GM21390 (cell line): ENCODE measurements around the gene GNLY.
A peak's percentile ranks its signal among the peaks of the same experiment; 100 is the strongest.

ENCODE experiments used
- ATAC-seq: cut with Tn5 transposase; IDR thresholded peaks from one replicate; pipeline ENCODE4 v1.9.1; 2021; ENCODE audit not compliant: unreplicated experiment

GNLY gene

DNA sequence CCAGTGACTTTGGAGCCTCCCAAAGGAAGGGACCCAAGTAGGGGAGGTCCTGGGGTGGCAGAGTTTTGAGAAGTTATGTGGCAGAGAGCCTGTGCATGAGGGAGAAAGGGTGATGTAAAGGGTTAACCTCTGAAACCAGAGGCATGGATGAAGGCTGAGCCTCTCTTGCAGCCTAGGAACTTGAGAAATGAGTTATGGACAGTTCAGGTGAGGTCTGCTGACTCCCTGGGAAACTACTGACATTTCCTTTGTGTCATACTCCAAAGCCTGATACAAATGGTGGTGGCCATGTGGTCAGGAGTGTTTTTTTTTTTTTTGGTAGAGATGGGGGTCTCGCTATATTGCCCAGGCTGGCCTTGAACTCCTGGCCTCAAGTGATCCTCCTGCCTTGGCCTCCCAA lies 12.4 kb upstream of the GNLY start:
- no peak for ATAC-seq

DNA sequence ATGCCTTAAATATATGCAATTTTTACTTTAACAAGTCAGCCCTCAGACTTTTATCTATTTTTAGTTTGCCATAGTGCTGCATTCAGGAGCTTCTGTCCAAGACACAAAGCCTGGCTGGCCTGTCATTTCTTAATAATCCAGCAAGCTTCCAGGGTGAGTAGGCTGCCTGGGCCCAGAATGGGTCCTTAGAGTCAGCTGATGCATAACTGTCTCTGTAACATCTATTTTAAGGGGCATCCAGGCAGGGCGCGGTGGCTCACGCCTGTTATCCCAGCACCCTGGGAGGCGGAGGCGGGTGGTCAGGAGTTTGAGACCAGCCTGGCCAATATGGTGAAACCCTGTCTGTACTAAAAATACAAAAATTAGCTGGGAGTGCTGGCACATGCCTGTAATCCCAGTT lies 11.8 kb upstream of the GNLY start:
- no peak for ATAC-seq

DNA sequence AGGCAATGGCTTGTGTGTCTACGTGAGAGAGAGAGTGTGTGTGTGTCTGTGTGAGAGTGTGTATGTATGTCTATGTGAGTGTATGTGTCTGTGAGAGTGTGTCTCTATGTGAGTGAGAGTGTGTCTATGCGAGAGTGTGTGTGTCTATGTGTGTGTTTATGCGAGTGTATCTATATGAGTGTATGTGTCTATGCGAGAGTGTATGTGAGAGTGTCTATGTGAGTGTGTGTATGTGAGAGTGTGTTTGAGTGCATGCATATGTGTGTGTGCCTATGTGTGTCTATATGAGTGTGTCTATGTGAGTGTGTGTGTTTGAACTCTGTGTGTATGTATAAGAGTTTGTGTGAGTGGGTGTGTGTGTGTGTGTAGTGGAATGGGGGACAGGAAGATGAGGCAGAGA lies 9.8 kb upstream of the GNLY start:
- ATAC-seq = no peak

DNA sequence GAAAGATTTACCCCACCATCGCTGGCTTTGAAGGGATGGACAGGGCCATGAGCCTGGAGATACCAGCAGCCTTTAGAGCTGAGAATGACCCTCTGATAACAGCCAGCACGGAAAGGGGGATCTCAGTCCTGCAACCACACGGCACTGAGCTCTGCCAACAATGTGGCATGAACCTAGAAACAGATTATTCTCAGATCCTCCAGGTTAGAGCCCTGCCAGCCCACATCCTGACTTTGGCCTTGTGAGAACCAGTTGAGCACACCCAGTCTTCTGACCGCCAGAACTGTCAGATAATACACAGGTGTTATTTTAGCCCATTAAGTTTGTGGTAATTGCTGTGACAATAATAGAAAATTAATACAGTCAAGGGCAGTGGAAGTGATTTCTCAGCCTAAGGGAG lies 9.4 kb upstream of the GNLY start:
- no peak for ATAC-seq

DNA sequence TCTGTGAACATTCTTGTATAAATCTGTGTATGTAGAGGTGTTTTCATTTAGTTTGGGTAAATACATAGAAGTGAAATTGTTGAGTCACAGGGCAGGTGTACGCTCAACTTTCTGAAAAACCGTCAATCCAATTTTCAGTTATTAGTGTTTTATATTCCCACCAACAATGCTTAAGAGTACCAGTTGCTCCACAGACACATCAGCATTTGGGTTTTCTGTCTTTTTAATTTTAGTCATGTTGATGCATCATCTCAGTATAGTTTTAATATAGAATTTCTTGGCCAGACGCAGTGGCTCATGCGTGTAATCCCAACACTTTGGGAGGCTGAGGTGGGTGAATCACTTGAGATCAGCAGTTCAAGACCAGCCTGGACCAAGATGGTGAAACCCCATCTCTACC lies 3.2 kb upstream of the GNLY start:
- ATAC-seq = no peak

DNA sequence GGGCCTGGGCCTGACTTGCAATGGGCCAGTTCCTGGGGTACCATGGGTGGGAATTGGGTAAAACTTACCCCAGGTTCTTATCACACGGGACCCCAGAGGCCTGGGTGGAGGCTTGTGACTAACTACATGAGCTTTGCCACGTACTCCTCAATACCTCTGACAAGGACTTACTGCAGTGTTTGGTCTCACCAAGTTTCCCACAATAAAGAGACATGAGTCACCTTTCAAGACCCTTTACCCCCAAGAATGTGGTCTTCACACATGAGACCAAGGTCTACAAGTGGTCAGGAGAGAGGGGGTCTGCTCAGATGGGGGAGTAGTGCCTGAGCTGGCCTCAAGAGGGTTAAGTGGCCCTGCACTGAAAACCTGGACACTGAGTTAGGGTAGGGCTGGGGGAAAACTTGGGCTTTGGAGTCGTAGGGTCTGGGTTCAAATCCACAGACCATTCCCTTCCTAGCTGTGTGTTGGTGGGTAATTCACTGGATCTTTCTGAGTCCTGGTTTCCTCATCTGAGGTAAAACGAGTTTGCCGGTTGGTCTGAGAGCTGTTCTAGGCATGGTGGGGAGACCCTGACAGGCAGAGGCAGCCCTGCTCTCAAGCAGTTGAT lies 2.0 kb upstream of the GNLY start:
- no peak for ATAC-seq

DNA sequence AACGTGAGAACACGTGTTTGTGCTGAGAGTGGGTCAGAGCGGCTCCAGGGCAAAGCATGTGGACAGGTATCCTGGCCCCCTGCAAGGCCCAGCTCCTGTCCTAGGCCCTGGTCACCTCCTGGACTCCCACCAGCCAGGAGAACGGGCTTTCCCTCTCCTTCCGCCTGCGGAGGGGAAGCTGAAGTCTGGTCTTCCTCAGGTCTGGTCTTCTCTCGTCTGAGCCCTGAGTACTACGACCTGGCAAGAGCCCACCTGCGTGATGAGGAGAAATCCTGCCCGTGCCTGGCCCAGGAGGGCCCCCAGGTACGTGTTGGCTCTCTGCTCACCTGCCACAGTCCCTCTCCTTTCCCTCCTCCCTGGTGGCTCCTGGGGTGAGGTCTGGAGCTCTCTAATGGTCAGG lies 963 bp downstream of the GNLY start:
- ATAC-seq = no peak

DNA sequence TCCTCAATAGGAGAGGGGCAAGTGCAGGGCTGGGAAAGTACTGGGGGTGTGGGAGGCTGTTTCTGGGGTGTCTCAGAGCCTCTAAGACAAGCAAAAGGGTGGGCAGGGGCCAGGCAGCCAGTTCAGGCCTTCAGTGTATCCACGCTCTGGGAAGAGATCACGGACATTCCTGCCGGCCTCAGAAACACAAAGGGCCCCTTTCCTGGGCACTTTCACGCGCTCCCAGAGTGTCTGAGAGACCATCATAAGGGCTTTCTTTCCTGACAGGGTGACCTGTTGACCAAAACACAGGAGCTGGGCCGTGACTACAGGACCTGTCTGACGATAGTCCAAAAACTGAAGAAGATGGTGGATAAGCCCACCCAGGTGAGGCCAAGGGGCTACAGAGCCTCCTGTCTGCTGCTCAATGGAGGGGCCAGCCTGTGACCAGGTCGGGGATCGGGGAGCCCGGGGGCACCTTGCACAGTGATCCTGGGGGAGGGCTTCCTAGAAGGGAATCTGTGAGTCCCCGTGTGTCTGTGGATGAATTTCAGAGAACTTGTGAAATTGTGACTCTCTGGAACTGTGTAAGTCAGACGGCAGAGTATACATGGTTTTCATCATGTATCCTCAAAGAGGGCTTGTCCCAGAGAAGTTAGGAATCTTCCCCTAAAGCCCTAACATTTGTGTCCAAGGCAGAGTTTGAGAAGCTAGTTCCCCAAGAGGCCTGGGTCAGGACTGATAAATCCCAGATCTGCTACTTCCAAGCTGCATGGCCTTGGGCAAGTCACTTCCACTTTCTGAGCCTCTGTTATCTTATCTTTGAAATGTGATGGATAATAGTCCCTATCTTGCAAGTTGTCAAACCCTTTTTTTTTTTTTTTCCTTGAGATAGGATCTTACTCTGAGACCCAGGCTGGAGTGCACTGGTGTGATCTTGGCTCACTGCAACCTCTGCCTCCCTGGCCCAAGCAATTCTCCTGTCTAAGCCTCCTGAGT lies 1.8 kb downstream of the GNLY start:
- ATAC-seq = no peak

DNA sequence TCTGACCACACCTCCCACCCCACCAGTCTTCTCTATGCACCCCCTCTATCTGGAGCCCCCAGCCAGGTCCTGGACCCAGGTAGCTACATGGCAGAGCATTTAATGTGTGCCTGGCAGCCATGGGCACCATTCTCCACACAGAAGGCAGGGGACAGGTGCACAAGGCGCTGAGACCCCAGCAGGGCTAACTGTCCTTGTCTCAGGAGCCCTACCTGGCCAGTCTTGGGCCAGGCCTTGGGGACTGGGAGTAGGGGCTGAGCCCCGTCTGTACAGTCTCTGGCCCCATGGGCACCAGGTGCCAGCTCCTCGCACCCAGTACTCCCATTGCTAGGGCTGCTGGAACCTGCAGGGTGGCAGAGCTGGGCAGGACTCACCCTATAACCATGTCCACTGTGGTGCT lies 2.9 kb downstream of the GNLY start:
- no peak for ATAC-seq

DNA sequence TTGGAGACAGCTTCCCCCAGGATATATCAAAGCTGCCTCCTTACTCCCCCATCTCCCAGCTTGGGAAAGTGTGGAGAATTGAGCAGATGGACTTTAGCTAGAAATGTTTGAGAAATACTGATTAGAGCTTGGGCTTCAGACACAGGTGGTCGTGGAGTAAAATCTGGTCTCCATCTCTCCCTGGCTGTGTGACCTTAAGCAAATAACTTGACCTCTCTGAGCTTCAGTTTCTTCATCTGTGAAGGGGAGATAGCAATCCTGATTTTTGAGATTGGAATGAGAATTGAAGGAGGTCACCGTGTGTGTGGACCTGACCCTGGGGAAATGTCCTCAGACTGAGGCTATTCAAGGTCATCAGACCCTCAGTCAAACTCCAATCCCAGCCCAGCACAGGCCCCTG lies 3.6 kb downstream of the GNLY start:
- ATAC-seq = no peak

DNA sequence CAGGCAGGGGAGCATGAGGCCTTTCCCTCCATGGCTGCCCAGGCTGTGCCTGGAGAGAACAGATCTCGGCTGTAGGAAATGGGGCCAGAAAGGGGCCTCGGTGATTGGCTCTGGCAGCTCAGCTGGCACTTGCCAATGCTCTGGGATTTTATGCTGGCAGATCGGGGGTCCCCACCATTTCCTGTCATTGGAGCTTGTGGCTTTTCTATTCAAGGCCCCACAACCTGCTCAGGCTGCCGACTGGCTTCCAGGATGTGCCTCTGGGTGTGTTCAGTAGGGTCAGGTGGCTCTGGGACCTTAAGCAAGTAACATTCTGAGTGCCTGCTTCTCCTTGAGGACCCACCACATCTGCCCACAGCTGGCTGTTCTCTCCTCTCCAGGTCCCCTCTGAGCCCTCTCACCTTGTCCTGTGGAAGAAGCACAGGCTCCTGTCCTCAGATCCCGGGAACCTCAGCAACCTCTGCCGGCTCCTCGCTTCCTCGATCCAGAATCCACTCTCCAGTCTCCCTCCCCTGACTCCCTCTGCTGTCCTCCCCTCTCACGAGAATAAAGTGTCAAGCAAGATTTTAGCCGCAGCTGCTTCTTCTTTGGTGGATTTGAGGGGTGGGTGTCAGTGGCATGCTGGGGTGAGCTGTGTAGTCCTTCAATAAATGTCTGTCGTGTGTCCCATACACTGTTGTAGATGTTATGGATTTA lies 4.2 kb downstream of the GNLY start:
- no peak for ATAC-seq

DNA sequence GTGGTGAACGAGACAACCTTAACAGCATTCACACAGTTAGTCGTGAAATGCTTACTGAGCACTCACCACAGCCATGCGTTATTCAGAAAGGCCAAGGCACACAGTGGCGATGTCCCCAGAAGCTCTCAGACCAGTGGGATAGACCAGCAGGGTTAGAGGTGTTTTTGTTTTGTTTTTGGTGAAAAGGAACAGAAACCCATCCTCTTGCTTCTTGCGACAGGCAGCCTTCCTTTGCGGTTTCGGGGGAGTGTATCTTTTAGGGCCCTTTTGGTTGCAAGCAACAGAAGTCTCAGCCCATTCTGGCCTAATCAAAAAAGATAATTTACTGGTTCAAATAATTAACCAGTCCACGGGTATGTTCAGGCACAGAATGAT lies 4.7 kb downstream of the GNLY start:
- ATAC-seq = no peak

DNA sequence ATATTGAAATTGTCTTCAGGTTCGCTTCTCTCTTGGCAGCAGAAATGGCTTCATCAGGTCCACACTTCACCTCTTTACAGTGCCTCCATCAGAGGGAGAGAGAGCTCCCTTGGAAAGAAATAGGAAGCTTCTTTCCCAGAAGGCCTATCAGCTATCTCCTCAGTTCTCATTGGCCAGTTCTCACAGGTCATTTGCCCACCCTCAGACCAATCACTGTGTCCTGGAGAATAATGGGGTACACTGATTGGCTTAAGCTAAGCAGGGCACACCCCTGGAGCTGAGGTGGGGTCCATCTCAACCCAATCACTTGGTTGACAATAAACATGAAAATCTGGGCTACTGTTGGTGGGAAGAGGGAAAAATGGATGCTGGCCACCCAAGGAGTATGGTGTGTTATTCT lies 5.2 kb downstream of the GNLY start:
- ATAC-seq = no peak

DNA sequence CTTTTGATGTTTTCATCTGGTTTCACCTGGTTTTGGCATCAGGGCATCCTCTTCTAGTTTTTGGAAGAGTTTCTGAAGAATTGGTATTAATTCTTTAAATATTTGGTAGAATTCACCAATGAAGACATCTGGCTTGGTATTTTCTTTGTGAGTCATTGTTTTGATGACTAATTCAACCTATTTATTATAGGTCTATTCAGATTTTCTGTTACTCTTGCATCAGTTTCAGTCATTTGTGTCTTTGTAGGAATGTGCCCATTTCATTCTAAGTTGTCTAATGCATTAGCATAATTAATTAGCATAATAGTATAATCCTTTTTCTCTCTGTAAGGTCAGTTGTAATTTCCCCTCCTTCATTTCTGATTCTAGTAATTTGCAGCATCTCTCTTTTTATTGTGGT lies 8.0 kb downstream of the GNLY start:
- ATAC-seq = no peak

DNA sequence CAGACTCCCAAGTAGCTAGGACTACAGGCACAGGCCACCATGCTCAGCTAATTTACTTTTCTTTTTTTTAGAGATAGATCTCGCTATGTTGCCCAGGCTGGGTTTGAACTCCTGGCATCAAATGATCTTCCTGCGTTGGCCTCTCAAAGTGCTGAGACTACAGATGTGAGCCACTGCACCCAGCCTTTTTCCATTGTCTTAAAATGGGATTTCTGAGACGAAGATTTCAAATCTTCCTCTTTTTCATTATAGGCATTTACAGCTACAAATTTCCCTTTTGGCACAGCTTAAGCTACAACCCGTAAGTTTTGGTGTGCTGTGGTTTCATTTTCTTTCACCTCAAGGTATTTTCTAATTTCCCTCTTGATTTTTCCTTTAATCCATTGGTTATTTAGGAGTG lies 8.6 kb downstream of the GNLY start:
- no peak for ATAC-seq

DNA sequence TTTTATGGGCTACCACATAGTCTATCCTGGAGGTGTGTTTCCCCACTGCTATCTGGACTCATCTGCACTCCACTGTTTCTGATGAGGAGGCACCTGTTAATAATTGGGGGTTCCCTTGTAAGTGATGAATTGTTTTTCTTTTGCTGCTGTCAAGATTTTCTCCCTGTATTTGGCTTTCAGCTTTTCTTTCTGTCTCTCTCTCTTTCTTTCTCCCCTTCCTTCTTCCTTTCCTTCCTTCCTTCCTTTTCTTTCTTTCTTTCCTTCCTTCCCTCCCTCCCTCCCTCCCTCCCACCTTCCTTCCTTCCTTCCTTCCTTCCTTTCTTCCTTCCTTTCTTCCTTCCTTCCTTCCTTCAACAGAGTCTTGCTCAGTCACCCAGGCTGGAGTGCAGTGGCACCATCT lies 9.2 kb downstream of the GNLY start:
- ATAC-seq = no peak

DNA sequence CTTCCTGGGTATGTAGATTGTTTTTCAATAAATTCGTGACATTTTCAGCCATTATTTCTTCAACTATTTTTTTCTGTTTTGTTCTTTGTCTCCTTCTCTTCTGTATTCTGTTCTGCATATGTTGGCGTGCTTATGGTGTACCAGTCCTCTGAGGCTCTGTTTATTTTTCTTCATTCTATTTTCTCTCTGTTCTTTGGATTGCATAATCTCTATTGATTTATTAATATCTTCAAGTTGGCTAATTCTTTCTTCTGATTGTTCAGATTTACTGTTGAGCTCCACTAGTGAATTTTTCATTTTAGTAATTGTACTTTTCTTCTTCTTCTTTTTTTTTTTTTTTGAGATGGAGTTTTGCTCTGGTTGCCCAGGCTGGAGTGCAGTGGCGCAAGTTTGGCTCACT lies 9.9 kb downstream of the GNLY start:
- ATAC-seq = no peak

DNA sequence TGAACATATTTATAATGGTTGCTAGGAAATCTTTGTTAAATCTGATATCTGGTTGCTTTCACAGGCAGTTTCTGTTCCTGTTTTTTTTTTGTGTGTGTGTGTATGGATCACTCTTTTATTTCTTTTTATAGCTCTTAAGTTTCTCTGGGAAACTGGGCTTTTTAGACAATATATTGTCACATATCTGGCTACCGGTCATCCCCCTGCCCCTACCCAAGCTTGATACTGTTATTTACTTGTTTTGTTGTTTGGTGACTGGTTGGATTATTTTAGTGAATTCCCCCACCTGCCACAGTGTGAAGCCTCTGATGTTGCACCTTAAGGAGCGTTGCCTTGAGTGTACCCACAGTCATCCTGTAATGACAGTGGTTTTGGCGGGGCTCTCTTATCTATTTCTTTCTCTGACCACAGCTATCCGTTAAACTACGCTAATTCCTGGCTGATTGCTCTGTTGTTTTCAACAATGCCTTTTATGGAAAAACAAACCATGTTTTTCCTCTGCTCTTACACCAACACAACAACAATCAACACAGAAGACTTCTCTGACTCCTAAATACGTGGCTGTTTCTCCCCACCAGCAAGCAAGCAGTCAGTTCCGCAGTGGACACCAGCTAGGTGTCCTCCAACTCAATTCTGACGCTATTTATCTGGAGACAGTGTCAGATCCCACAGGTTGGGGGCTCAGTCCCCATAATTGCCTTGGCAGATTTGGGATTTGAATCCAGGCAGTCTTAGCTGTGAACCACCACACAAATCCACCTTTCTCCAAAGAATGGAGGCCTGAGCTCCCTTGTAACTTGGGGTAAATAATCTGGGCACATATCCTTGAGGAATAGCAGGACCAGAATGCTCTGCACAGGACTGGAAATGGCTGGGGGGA lies 10.9 kb downstream of the GNLY start:
- peak; percentile 55 for ATAC-seq

DNA sequence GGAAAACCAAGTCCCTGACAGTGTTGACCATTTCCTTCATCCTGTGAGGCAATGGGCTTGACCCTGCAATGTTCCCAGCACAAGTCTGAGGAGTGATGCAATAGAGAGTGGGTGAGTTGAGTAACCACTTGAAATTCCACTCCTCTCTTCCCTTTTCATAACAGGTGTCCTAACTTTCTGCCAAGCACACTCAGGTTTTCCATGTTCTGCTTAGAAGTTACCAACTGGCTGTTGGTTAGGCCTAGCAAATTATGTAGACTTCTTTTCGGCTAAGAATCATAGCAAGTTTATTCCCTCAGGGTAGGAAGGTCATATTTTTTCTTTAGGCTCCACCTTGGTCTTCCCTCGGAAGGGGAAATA lies 11.5 kb downstream of the GNLY start:
- no peak for ATAC-seq

DNA sequence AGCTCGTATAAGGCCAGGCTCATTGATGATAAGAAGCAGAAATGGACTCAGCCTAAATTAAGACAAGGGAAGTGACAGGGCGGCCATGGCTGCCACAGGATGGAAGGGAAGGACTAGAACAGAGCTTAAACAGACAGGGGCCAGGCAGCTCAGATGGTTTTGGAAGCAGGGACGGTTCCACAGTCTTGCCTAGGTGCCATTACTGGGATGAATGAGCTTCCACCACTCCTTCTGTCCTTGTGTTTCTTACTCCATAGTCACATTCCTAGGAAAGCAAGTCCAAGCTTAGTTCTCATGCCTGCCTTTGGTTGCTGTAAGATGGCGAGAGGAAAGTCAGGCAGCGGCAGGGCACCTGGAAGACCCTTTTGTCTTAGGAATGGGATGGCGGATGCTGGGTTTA lies 11.9 kb downstream of the GNLY start:
- no peak for ATAC-seq

DNA sequence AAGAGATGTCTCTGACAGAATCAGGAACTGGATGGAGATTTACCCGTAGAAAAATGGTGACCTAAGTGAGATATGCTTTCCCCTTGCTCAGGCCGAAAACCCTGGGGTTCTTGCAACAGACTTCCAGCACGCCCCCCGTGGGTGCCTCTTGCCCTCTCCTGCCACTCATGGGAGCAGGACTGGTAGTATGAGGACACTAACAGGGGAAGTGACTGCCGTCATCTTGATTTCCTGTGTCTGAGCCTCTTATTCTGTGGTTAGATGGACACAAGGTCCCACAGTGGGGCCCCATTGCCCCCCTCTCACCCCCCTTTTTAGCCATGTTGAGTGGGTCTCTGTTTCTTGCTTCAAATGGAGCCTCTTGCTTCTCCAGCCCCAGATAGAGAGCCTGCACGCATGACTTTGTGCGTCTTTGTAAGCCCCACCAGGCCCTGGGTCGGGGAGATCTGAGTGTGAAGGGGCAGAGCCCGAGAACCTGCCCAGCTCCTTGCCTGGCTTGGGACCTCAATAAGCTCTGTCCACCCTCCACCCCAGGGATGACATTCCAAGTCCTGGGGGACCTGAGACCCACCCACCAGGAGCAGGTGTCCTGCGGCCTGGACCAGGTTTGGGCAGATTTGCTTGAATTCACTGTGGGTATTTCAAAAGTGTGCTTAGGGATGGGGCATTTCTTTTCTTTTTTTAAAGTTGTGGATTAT lies 12.6 kb downstream of the GNLY start:
- ATAC-seq = no peak
